ENCODE measurements around the gene CPLX3. TPM values are rescaled to one million over a fixed set of nuclear protein-coding genes. Genes with fewer than 3 reads are reported as not detected.

Gene CPLX3
- total and polyA plus RNA-seq, 2 of the 8 experiments (the other 6 are each of a cell fraction or from before 2014, with no cell fraction given) = 0.17 TPM; not detected in 1

- H4K5ac ChIP-seq (ENCODE audit: insufficient read length, low read depth, low read length) = no peak overlapping the region
- H3K27ac ChIP-seq (ENCODE audit: low read depth, low read length) = no peak overlapping the region
- WGBS, 2 experiments (ENCODE audit: extremely low coverage in 1 of 2, insufficient coverage in 1 of 2, insufficient read length in 1 of 2, insufficient replicate concordance in 2 of 2, low coverage in 1 of 2, low lambda C conversion rate in 2 of 2, missing lambda C conversion rate in 1 of 2) = 68% methylated on average over 12 of the region's 13 CpGs; no CpG with 5 or more reads in 1 of the 2 experiments
- DNase-seq (ENCODE audit: low read depth in 1 of 2, low spot score in 2 of 2) (no peak), FAIRE-seq (no peak)
- no peak overlapping the region for H4K8ac ChIP-seq (ENCODE audit: extremely low read depth, insufficient read depth, low read length)
- H3K56ac ChIP-seq (replicated peaks; ENCODE audit: insufficient read length, low read depth, low read length) = no peak overlapping the region
- H2BK15ac ChIP-seq (ENCODE audit: low read length) = no peak overlapping the region
- H2AK5ac ChIP-seq (ENCODE audit: low read depth, low read length) = no peak overlapping the region
- H3K27me3 ChIP-seq (replicated peaks in 1 of 4; ENCODE audit: control insufficient read depth in 3 of 4, extremely low read depth in 1 of 4, insufficient read depth in 3 of 4, low read length in 3 of 4) = peaks cover 0 to 15% (median 11%) of the 10 kb centered on the region in 4 experiments; a peak in 6 of 7 replicates
- no peak overlapping the region for H2AFZ ChIP-seq (ENCODE audit: low read length)
- no peak overlapping the region for H2BK5ac ChIP-seq (ENCODE audit: low read depth, low read length)
- H3K9me3 ChIP-seq (ENCODE audit: insufficient read depth in 2 of 2, low read depth in 1 of 2, low read length in 1 of 2) = no peaks in the 10 kb centered on the region
- H4K20me1 ChIP-seq (replicated peaks in 1 of 2; ENCODE audit: control insufficient read depth in 1 of 2, insufficient read depth in 2 of 2, low read length in 2 of 2) = no peaks in the 10 kb centered on the region
- H3K23me2 ChIP-seq (ENCODE audit: low read depth, low read length) = peaks cover 4% of the 10 kb centered on the region; the same call in 1 of the 2 replicates
- H3K9ac ChIP-seq (replicated peaks in 1 of 4; ENCODE audit: extremely low read depth in 1 of 4, low read depth in 3 of 4, low read length in 3 of 4) = no peak overlapping the region
- no peak overlapping the region for H3K4me2 ChIP-seq (ENCODE audit: insufficient read depth in 1 of 2, low read depth in 2 of 2, low read length in 2 of 2)
- CTCF ChIA-PET (ENCODE audit: partially characterized antibody) = interaction anchor here (0.5 to 53.7 kb wide), 13 partner anchors 7 to 174 kb away, joined by 3 to 1439 read pairs (median 3); partner anchors contain the start of genes CLK3 and CPLX3
- no peak overlapping the region for H2BK12ac ChIP-seq (ENCODE audit: low read depth, low read length)
- H2BK120ac ChIP-seq (replicated peaks; ENCODE audit: low read depth, low read length) = no peak overlapping the region
- H3K4ac ChIP-seq (replicated peaks; ENCODE audit: insufficient read length, low read depth, low read length) = no peak overlapping the region
- no peak overlapping the region for H3K4me3 ChIP-seq (ENCODE audit: extremely low read depth in 1 of 4, insufficient read depth in 2 of 4, low read depth in 3 of 4, low read length in 4 of 4)
- H3K18ac ChIP-seq (ENCODE audit: extremely low read depth, low read length) = no peak overlapping the region
- no peak overlapping the region for H4K91ac ChIP-seq (replicated peaks; ENCODE audit: insufficient read length, low read length)
- H3K14ac ChIP-seq (ENCODE audit: insufficient read length) = no peak overlapping the region
- no peaks in the 10 kb centered on the region for H3K79me2 ChIP-seq (ENCODE audit: control insufficient read depth in 1 of 2, insufficient read depth in 2 of 2, low read length in 2 of 2)
- H2BK20ac ChIP-seq (ENCODE audit: low read length) = no peak overlapping the region
- H3K4me1 ChIP-seq (replicated peaks in 1 of 4; ENCODE audit: control insufficient read depth in 3 of 4, insufficient read depth in 4 of 4, low read length in 3 of 4) = peaks cover 4 to 17% (median 12%) of the 10 kb centered on the region in 4 experiments
- no peaks in the 10 kb centered on the region for H3K36me3 ChIP-seq (ENCODE audit: control insufficient read depth in 2 of 4, insufficient read depth in 4 of 4, low read length in 3 of 4)
- no peaks in the 10 kb centered on the region for H3K79me1 ChIP-seq (ENCODE audit: low read depth, low read length)
- H3K23ac ChIP-seq (ENCODE audit: insufficient read length) = no peak overlapping the region
- POLR2A ChIA-PET (ENCODE audit: partially characterized antibody) = interaction anchor here (0.5 to 2.1 kb wide), 9 partner anchors 8 to 253 kb away, joined by 3 to 18 read pairs (median 3); partner anchors contain the start of gene CLK3
- TF ChIP-seq JUN (IDR thresholded peaks at IDR 0.05; ENCODE audit: low read depth, low read length) (no peak), E2F6 (IDR thresholded peaks at IDR 0.05) (no peak), PHF8 (conservative IDR thresholded peaks at IDR 0.05; ENCODE audit: low read depth, low read length) (no peak), TAF7 (optimal IDR thresholded peaks at IDR 0.05; ENCODE audit: borderline replicate concordance, low read depth, low read length) (no peak), EGR1 (IDR thresholded peaks at IDR 0.05; ENCODE audit: borderline replicate concordance, low read depth, low read length) (no peak), USF2 (IDR thresholded peaks at IDR 0.05; ENCODE audit: low read length) (no peak)
Measured at GRCh38 chr15:74776821-74777768, 49.3 kb upstream of the CPLX3 start.

All from H1 (cell line).